ENCODE measurements around the gene MSMP. TPM values are rescaled to one million over a fixed set of nuclear protein-coding genes. Genes with fewer than 3 reads are reported as not detected.

The MSMP gene
- total and polyA plus RNA-seq, 2 experiments from 2014 or later: not detected

- no peaks in the 10 kb centered on the region for H3K9me3 ChIP-seq (ENCODE audit: low read depth)
- peaks cover 16% of the 10 kb centered on the region for H3K4me1 ChIP-seq (ENCODE audit: low read depth)
- H3K4me3 ChIP-seq: peak within 1 kb of the TSS; percentile 75
- no peak for TF ChIP-seq CTCF (IDR thresholded peaks at IDR 0.05; ENCODE audit: low read depth, low read length)
- no peaks in the 10 kb centered on the region for H3K27me3 ChIP-seq
- DNase-seq (ENCODE audit: low read depth in 1 of 2, low spot score in 1 of 2): peak; percentile 73 to 91
- peak within 1 kb of the TSS; percentile 97 for H3K27ac ChIP-seq
- peaks cover 23% of the 10 kb centered on the region for H3K36me3 ChIP-seq
These were observed 5.1 kb downstream of the MSMP start, which contains the start of the genes GBA2 and RGP1 for GRCh38 chr9:35748858-35749514. Gene GBA2, minus strand, starts transcription at chr9:35749228. Its CDS starts 524 bp downstream, at chr9:35748704. Gene RGP1, plus strand, starts transcription at chr9:35749287. Its CDS starts 469 bp downstream, at chr9:35749756.

- Histone ChIP-seq H3K4me3 (peak overlapping the region; percentile 75), H3K27ac (peak overlapping the region; percentile 97), H3K27me3 (no peaks in the 10 kb centered on the region), H3K36me3 (peaks cover 26% of the 10 kb centered on the region), H3K4me1 (ENCODE audit: low read depth) (peaks cover 16% of the 10 kb centered on the region), H3K9me3 (ENCODE audit: low read depth) (no peaks in the 10 kb centered on the region)
- TF ChIP-seq CTCF (IDR thresholded peaks at IDR 0.05; ENCODE audit: low read depth, low read length): no peak
- no peak for DNase-seq (ENCODE audit: low read depth in 1 of 2, low spot score in 1 of 2)
These were observed 5.7 kb downstream of the MSMP start for GRCh38 chr9:35748242-35748857.

DNA sequence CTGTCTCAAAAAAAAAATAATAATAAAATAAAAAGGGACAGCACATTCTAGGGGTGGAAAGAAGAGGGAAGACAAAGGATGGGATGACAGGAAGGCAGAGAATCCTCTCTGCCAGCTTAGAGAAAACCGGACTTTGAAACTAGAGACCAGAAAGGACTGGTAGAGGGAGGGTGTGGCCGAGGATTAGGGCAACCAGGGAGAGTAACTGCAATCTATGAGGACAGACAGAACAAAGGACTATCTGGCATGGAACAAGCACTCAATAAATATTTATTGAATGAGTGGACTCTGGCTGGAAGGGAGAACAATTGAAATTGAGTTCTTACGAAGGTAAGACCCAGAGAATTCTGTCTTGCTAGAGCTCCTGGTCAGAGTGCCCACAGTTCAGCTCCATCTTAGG lies 7.5 kb downstream of the MSMP start:
- Histone ChIP-seq H3K27me3 (no peaks in the 10 kb centered on the region), H3K9me3 (ENCODE audit: low read depth) (no peaks in the 10 kb centered on the region), H3K4me3 (peak overlapping the region; percentile 75), H3K27ac (no peak overlapping the region), H3K36me3 (peaks cover 31% of the 10 kb centered on the region), H3K4me1 (ENCODE audit: low read depth) (peaks cover 16% of the 10 kb centered on the region)
- DNase-seq (ENCODE audit: low read depth in 1 of 2, low spot score in 1 of 2): no peak
- TF ChIP-seq CTCF (IDR thresholded peaks at IDR 0.05; ENCODE audit: low read depth, low read length): no peak

- Histone ChIP-seq H3K27ac (no peak overlapping the region), H3K4me1 (ENCODE audit: low read depth) (peaks cover 16% of the 10 kb centered on the region), H3K4me3 (peak overlapping the region; percentile 75), H3K27me3 (no peaks in the 10 kb centered on the region), H3K36me3 (peaks cover 36% of the 10 kb centered on the region), H3K9me3 (ENCODE audit: low read depth) (no peaks in the 10 kb centered on the region)
- DNase-seq (ENCODE audit: low read depth in 1 of 2, low spot score in 1 of 2): no peak
- TF ChIP-seq CTCF (IDR thresholded peaks at IDR 0.05; ENCODE audit: low read depth, low read length): no peak
These were observed 8.5 kb downstream of the MSMP start for GRCh38 chr9:35745569-35745968.

GRCh38 chr9:35743880-35744518 lies 10.1 kb downstream of the MSMP start:
- Histone ChIP-seq H3K27me3 (no peaks in the 10 kb centered on the region), H3K4me1 (ENCODE audit: low read depth) (peaks cover 12% of the 10 kb centered on the region), H3K36me3 (peaks cover 52% of the 10 kb centered on the region), H3K4me3 (no peak overlapping the region), H3K9me3 (ENCODE audit: low read depth) (no peaks in the 10 kb centered on the region), H3K27ac (no peak overlapping the region)
- TF ChIP-seq CTCF (IDR thresholded peaks at IDR 0.05; ENCODE audit: low read depth, low read length): no peak
- DNase-seq (ENCODE audit: low read depth in 1 of 2, low spot score in 1 of 2): no peak
